A549 (cell line): ENCODE results near the gene TMEM59L. TPM values are rescaled to one million over a fixed set of nuclear protein-coding genes. Genes with fewer than 3 reads are reported as not detected.

Experiments
- ATAC-seq, 2 experiments: fragments of 200-7000 bp in 1 of 2; fragments of >200 bp in 1 of 2; cut with Nextera tagmentation in 1 of 2; cut with Tn5 transposase in 1 of 2; 3 replicates each; pipeline versions ENCODE4 v1.8.0 to v1.9.1; 2018 to 2020; ENCODE audit warnings: mild to moderate bottlenecking in 1 of 2, moderate library complexity in 1 of 2
- CTCF ChIA-PET: fragments of 300-600 bp; sonication (Branson Sonifier 250); formaldehyde crosslinking; extraction: SDS; loops from one replicate; lab custom pipeline; 2021; ENCODE audit warnings: antibody characterized with exemption, inconsistent platforms; lab: Yijun Ruan, JAX
- POLR2A ChIA-PET: fragments of 350-600 bp; formaldehyde crosslinking; extraction: SDS; loops from one replicate; lab custom pipeline; 2021; ENCODE audit warnings: antibody characterized with exemption, inconsistent platforms; lab: Yijun Ruan, JAX
- DNase-seq, 2 experiments: peaks; one replicate each; pipeline versions ENCODE4 v3.0.0 to v3.0.0-alpha.2; 2011 to 2016; ENCODE audit warnings: low read depth in 1 of 2, low spot score in 1 of 2
- FAIRE-seq: peaks from 2 replicates; lab custom pipeline; 2011; peaks lifted over from hg19 to GRCh38; lab: Jason Lieb, UNC
- H3K27ac ChIP-seq, 2 experiments: fragments of >200 bp; sonication (Bioruptor Twin); formaldehyde crosslinking; 3 replicates each; pipeline ENCODE4 v1.5.1; 2016 to 2017
- H3K4me1 ChIP-seq: fragments of >200 bp; sonication (Bioruptor Twin); formaldehyde crosslinking; 3 replicates; pipeline ENCODE4 v1.6.1; 2016
- H3K4me2 ChIP-seq: fragments of >200 bp; sonication (Bioruptor Twin); formaldehyde crosslinking; 3 replicates; pipeline ENCODE4 v1.6.1; 2016
- H3K4me3 ChIP-seq: fragments of >200 bp; sonication (Bioruptor Twin); formaldehyde crosslinking; 3 replicates; pipeline ENCODE4 v1.5.1; 2016
- H3K9me3 ChIP-seq: fragments of >200 bp; sonication (Bioruptor Twin); formaldehyde crosslinking; 3 replicates; pipeline ENCODE4 v1.6.1; 2016
- CBX2 ChIP-seq: fragments of 200-600 bp; sonication (generic); IDR thresholded peaks from 2 replicates; pipeline ENCODE4 v1.6.1; 2016; ENCODE audit warnings: low read depth, mild to moderate bottlenecking, borderline replicate concordance
- CBX8 ChIP-seq: fragments of 200-600 bp; sonication (generic); IDR thresholded peaks from 2 replicates; pipeline ENCODE4 v1.6.1; 2016
- CEBPB ChIP-seq, 2 experiments: fragments of >200 bp in 1 of 2; sonication (Bioruptor Twin) in 1 of 2; formaldehyde crosslinking in 1 of 2; IDR thresholded peaks; 2 replicates each; pipeline ENCODE4 v1.6.1; 2012 to 2016
- CHD2 ChIP-seq: fragments of 150-350 bp; IDR thresholded peaks from 2 replicates; pipeline ENCODE4 v1.6.1; 2014; ENCODE audit warnings: low read length; ENCODE audit not compliant: partially characterized antibody
- EHF ChIP-seq: fragments of 250-450 bp; sonication (Bioruptor Pico); IDR thresholded peaks from 2 replicates; pipeline ENCODE4 v1.5.0; 2020; ENCODE audit warnings: mild to moderate bottlenecking
- HEYL ChIP-seq: fragments of 250-450 bp; sonication (Bioruptor Pico); IDR thresholded peaks from 2 replicates; pipeline ENCODE4 v1.8.0; 2021; ENCODE audit warnings: mild to moderate bottlenecking, moderate library complexity
- JUNB ChIP-seq: fragments of >200 bp; sonication (Bioruptor Twin); formaldehyde crosslinking; IDR thresholded peaks from 2 replicates; pipeline ENCODE4 v1.6.1; 2016
- KDM5A ChIP-seq: fragments of 200-600 bp; sonication (generic); IDR thresholded peaks from 2 replicates; pipeline ENCODE4 v1.6.1; 2016; ENCODE audit warnings: antibody characterized with exemption, mild to moderate bottlenecking
- MAFK ChIP-seq: fragments of 450-650 bp; IDR thresholded peaks from 2 replicates; pipeline ENCODE4 v1.6.1; 2014; ENCODE audit not compliant: partially characterized antibody
- NR3C1 ChIP-seq: fragments of >200 bp; sonication (Bioruptor Twin); formaldehyde crosslinking; IDR thresholded peaks from 3 replicates; pipeline ENCODE4 v1.6.1; 2017
- PHF8 ChIP-seq: fragments of 200-600 bp; sonication (generic); IDR thresholded peaks from 2 replicates; pipeline ENCODE4 v1.6.1; 2016; ENCODE audit warnings: low read depth, mild to moderate bottlenecking, antibody characterized with exemption, moderate library complexity, borderline replicate concordance
- POLR2AphosphoS2 ChIP-seq: conservative IDR thresholded peaks from 2 replicates; pipeline ENCODE4 v1.6.1; 2012; ENCODE audit warnings: low read length, improper control_type of control experiment, inconsistent platforms
- RAD21 ChIP-seq, 2 experiments: fragments of >200 bp in 1 of 2; sonication (Bioruptor Twin) in 1 of 2; formaldehyde crosslinking in 1 of 2; IDR thresholded peaks in 1 of 2; conservative IDR thresholded peaks in 1 of 2; 2 replicates in 1 of 2; 3 replicates in 1 of 2; pipeline ENCODE4 v1.6.1; 2012 to 2018; ENCODE audit warnings: inconsistent platforms in 1 of 2
- RNF2 ChIP-seq: fragments of 200-600 bp; sonication (generic); IDR thresholded peaks from 2 replicates; pipeline ENCODE4 v1.6.1; 2016; ENCODE audit warnings: low read depth, mild to moderate bottlenecking, antibody characterized with exemption, moderate library complexity, borderline replicate concordance
- SMC3 ChIP-seq: fragments of >200 bp; sonication (Bioruptor Twin); formaldehyde crosslinking; IDR thresholded peaks from 3 replicates; pipeline ENCODE4 v1.6.1; 2018; ENCODE audit warnings: inconsistent platforms
- SREBF2 ChIP-seq: fragments of 450-650 bp; IDR thresholded peaks from 2 replicates; pipeline ENCODE4 v1.6.1; 2014; ENCODE audit warnings: mild to moderate bottlenecking, moderate library complexity
- ZC3H11A ChIP-seq: fragments of 450-650 bp; IDR thresholded peaks from 2 replicates; pipeline ENCODE4 v1.6.1; 2014; ENCODE audit warnings: antibody characterized with exemption, mild to moderate bottlenecking
- ZNF302 ChIP-seq: fragments of 250-450 bp; sonication (Bioruptor Pico); IDR thresholded peaks from 2 replicates; pipeline ENCODE4 v1.9.0; 2021; ENCODE audit warnings: inconsistent platforms, mild to moderate bottlenecking, moderate library complexity
- ZSCAN20 ChIP-seq: fragments of 250-450 bp; sonication (Bioruptor Pico); IDR thresholded peaks from 2 replicates; pipeline ENCODE4 v1.8.0; 2022; ENCODE audit warnings: mild to moderate bottlenecking, moderate library complexity
- WGBS: methylation state at CpG from one replicate; pipeline ENCODE4 v1.1.6; 2017; ENCODE audit errors: missing lambda C conversion rate; 5-methylcytosine and 5-hydroxymethylcytosine counted together
- polyA plus RNA-seq, 4 experiments: library from polyadenylated mRNA; depleted of rRNA in 3 of 4; stranded (reverse); fragments of >200 nt; fragmentation: RNase III in 1 of 4; extraction: RNeasy Plus Mini Kit Qiagen cat#74134 plus additional on column Dnase treatment in 1 of 4; gene quantifications; 2 replicates in 3 of 4; 3 replicates in 1 of 4; pipeline ENCODE4 v1.2.3, GENCODE V29; 2011 to 2017
- TF ChIP-seq, protein P1 (sequence below): fragments of >200 bp; sonication (Bioruptor Twin); formaldehyde crosslinking; IDR thresholded peaks from 3 replicates; pipeline ENCODE4 v1.5.1; 2016
- TF ChIP-seq, protein P2 (sequence below): fragments of >200 bp; sonication (Bioruptor Twin); formaldehyde crosslinking; IDR thresholded peaks from 3 replicates; pipeline ENCODE4 v1.6.1; 2016
- TF ChIP-seq, protein P3 (sequence below): fragments of 250-450 bp; sonication (Bioruptor Pico); IDR thresholded peaks from 2 replicates; pipeline ENCODE4 v1.5.0; 2020; ENCODE audit warnings: low read depth, mild to moderate bottlenecking, moderate library complexity
- TF ChIP-seq, protein P4 (sequence below): fragments of 250-450 bp; sonication (Bioruptor Pico); IDR thresholded peaks from 2 replicates; pipeline ENCODE4 v1.5.0; 2021; ENCODE audit warnings: mild to moderate bottlenecking, moderate library complexity, borderline replicate concordance

The TMEM59L gene
- polyA plus RNA-seq, 2 of the 4 experiments (the other 2 are of a cell fraction): 0.94 to 4.6 TPM

DNA sequence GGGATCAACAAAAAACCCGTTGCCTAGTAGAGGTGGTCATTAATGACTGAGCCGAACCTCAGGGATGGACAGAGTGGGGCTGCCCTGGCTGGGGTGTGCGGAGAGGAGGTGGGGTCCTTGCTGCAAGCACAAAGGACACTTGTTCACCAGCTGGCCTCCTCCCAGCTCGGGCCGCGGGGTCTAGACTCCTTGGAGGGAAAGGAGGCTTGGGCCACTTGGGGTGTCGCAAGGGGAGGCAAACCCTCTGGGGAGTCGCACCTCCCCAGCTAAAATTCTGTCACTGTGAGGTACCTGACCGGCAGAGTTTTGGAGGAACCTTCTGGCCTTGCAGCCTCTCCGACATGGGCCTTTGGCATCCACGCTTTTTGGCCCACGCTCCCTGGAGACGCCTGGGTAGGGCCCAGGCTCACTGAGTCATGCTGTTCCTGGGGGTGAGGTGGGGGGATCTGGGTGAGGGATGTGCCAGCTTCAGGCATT lies 32.4 kb downstream of the TMEM59L start (continued):
- TF ChIP-seq, protein P1, sequence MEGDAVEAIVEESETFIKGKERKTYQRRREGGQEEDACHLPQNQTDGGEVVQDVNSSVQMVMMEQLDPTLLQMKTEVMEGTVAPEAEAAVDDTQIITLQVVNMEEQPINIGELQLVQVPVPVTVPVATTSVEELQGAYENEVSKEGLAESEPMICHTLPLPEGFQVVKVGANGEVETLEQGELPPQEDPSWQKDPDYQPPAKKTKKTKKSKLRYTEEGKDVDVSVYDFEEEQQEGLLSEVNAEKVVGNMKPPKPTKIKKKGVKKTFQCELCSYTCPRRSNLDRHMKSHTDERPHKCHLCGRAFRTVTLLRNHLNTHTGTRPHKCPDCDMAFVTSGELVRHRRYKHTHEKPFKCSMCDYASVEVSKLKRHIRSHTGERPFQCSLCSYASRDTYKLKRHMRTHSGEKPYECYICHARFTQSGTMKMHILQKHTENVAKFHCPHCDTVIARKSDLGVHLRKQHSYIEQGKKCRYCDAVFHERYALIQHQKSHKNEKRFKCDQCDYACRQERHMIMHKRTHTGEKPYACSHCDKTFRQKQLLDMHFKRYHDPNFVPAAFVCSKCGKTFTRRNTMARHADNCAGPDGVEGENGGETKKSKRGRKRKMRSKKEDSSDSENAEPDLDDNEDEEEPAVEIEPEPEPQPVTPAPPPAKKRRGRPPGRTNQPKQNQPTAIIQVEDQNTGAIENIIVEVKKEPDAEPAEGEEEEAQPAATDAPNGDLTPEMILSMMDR: no peak
- no peak for TF ChIP-seq ZC3H11A
- TF ChIP-seq NR3C1: no peak
- TF ChIP-seq SREBF2: no peak

DNA sequence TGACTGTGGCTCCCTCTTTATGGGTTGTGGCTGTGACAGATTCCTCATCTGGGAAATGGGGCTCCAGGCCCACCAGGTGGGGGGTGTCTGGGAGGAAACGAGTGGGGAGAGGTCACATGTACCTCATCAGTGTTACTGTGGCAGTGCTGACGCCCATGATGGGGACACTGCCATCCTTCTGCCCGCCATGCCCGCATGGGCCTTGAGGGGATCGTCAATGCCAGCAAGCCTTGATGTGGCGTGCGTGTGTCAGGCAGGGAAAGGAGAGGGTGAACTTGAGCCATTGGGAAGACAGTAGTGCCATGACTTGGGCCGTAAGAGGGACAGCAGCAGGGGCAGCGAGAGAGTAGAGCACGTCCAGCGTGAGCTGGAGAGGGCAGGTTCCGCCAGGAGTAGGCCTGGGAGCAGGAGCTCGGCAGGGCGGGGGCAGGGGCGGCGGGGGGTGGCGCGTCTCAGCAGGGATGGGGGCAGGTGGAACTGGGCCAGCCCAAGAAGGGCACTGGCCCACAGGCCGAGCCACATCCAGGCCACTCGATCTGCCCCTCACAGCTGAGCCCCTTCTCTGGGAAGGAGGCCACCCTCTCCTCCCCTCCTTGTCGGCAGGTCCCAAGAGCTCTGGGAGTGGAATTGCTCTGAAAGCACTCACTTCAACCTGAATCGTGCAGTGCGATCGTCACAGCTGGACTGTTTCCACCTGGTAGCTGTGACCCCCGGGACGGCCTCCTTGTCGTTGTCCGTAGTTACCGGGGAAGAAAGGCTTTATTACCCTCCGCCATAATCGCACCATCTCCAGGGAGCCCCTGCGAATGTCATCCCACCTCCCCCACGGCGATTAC lies 34.1 kb downstream of the TMEM59L start:
- no peaks in the 10 kb centered on the region for H3K4me1 ChIP-seq
- TF ChIP-seq RAD21 (conservative IDR thresholded peaks at IDR 0.05 in 1 of 2, IDR thresholded peaks at IDR 0.05 in 1 of 2) (no peak), HEYL (CRISPR knock-in tag) (no peak)
- TF ChIP-seq, all 56 proteins: peak for 0
- Histone ChIP-seq H3K4me3 (no peak overlapping the region), H3K9me3 (no peaks in the 10 kb centered on the region), H3K27ac (no peak overlapping the region), H3K4me2 (no peak overlapping the region)
- ChIA-PET POLR2A (no interaction called here), CTCF (no interaction called here)
- FAIRE-seq (no peak), DNase-seq (no peak), ATAC-seq (no peak)
- 94% methylated on average over 27 of the region's 34 CpGs for WGBS

DNA sequence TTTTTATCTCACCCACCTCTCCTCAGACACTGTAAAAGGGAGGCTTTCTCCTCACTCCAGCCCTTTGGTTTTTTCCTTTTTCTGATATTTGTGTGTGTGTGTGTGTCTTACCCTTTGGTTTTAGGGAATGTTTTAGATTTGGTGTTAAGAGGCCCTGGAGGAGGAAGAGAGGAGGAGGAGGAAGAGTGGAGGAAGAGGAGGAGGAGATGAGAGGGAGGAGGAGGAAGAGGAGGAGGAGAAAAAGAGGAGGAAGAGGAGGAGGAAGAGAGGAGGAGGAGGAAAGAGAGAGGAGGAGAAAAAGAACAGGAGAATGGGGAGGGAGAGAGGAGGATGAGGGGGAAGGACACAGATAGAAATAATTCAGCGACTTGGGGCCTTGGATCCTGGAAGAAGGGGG lies 34.7 kb downstream of the TMEM59L start:
- POLR2A ChIA-PET: no interaction called here

DNA sequence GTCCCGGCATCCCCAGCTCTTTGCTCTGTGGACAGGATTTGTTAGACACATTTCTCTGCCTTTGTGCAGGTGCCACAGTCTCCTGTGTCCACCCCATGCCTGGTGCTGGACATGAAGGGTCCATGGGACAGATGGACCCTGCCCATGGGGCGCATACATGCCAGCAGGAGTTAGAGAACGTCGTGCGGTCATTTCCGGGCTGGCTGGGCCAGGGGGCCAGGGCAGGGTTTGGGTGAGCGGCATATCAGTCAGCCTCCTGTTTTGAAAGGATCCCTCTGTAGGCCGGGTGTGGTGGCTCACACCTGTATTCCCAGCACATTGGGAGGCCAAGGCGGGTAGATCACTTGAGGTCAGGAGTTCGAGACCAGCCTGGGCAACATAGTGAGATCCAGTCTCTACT lies 35.1 kb downstream of the TMEM59L start:
- 90% methylated on average over 4 of the region's 10 CpGs for WGBS
- Histone ChIP-seq H3K4me1 (no peaks in the 10 kb centered on the region), H3K4me3 (no peak overlapping the region), H3K27ac (no peak overlapping the region), H3K9me3 (no peaks in the 10 kb centered on the region), H3K4me2 (no peak overlapping the region)
- CTCF ChIA-PET: no interaction called here
- TF ChIP-seq CHD2 (no peak), JUNB (no peak), RNF2 (no peak), CEBPB (IDR thresholded peaks at IDR 0.05) (no peak), CBX8 (no peak)
- TF ChIP-seq, protein P2, sequence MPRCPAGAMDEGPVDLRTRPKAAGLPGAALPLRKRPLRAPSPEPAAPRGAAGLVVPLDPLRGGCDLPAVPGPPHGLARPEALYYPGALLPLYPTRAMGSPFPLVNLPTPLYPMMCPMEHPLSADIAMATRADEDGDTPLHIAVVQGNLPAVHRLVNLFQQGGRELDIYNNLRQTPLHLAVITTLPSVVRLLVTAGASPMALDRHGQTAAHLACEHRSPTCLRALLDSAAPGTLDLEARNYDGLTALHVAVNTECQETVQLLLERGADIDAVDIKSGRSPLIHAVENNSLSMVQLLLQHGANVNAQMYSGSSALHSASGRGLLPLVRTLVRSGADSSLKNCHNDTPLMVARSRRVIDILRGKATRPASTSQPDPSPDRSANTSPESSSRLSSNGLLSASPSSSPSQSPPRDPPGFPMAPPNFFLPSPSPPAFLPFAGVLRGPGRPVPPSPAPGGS: no peak
- POLR2A ChIA-PET: no interaction called here
- DNase-seq (no peak), ATAC-seq (no peak), FAIRE-seq (no peak)

More for the DNA sequence above, 34.7 kb downstream of the TMEM59L start:
- WGBS: 70% methylated on average over 1 of the region's 1 CpG
- CTCF ChIA-PET: no interaction called here
- H3K9me3 ChIP-seq: no peaks in the 10 kb centered on the region
- no peak overlapping the region for H3K27ac ChIP-seq
- H3K4me1 ChIP-seq: no peaks in the 10 kb centered on the region
- ATAC-seq (no peak), FAIRE-seq (no peak), DNase-seq (no peak)
- no peak overlapping the region for H3K4me3 ChIP-seq
- TF ChIP-seq SMC3: no peak
- TF ChIP-seq, protein P3, sequence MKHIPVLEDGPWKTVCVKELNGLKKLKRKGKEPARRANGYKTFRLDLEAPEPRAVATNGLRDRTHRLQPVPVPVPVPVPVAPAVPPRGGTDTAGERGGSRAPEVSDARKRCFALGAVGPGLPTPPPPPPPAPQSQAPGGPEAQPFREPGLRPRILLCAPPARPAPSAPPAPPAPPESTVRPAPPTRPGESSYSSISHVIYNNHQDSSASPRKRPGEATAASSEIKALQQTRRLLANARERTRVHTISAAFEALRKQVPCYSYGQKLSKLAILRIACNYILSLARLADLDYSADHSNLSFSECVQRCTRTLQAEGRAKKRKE: no peak
- no peak for TF ChIP-seq ZSCAN20
- TF ChIP-seq CBX8: no peak
- no peak for TF ChIP-seq MAFK
- TF ChIP-seq RAD21 (conservative IDR thresholded peaks at IDR 0.05 in 1 of 2, IDR thresholded peaks at IDR 0.05 in 1 of 2): no peak
- no peak for TF ChIP-seq PHF8
- TF ChIP-seq, protein P4, sequence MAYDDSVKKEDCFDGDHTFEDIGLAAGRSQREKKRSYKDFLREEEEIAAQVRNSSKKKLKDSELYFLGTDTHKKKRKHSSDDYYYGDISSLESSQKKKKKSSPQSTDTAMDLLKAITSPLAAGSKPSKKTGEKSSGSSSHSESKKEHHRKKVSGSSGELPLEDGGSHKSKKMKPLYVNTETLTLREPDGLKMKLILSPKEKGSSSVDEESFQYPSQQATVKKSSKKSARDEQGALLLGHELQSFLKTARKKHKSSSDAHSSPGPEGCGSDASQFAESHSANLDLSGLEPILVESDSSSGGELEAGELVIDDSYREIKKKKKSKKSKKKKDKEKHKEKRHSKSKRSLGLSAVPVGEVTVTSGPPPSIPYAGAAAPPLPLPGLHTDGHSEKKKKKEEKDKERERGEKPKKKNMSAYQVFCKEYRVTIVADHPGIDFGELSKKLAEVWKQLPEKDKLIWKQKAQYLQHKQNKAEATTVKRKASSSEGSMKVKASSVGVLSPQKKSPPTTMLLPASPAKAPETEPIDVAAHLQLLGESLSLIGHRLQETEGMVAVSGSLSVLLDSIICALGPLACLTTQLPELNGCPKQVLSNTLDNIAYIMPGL (CRISPR knock-in tag): no peak
- no peak for TF ChIP-seq SREBF2
- no peak for TF ChIP-seq KDM5A
- TF ChIP-seq EHF (CRISPR knock-in tag): no peak
- TF ChIP-seq ZNF302 (CRISPR knock-in tag): no peak
- TF ChIP-seq CBX2: no peak
- TF ChIP-seq RNF2: no peak
- no peak for TF ChIP-seq POLR2AphosphoS2
- no peak overlapping the region for H3K4me2 ChIP-seq
